Activated gamma-delta T cell (primary cell): ENCODE measurements around the gene AMACR.
A peak's percentile ranks its signal among the peaks of the same experiment; 100 is the strongest.

Source experiments
- DNase-seq: peaks from one replicate; lab custom pipeline; 2025; lab: John Stamatoyannopoulos, UW
- total RNA-seq, 2 donors: gene quantifications; one replicate each; lab custom pipeline; 2026; lab: John Stamatoyannopoulos, UW

Gene AMACR
- 0.52 to 0.67 reads per million in 2 donors for total RNA-seq

- peak; percentile 90 for DNase-seq
Observed at GRCh38 chr5:34007621-34008600, at the start of gene AMACR. AMACR (minus strand) TSS chr5:34008050; CDS start chr5:34008019, 31 bp downstream.

GRCh38 chr5:34057569-34057968 is 49.7 kb upstream of the AMACR start:
- DNase-seq, result no peak

DNA sequence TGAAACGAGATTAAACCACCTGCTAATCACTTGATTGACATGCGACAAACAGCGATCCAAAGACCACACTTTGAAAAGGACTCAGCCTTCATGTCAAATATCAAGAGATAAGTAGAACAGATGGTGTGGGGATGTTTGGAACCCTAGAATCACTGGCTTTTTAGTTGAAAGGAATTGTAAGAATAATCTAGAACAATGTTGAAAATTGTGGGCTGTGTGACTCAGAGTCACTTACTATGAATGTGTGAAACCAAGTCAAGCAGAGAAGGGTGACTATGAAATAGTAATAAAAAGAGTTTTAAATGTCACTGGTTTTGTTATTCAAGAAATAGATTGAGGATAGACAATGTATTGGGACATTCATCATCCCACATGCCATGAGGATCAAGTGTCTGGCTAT is 49.3 kb upstream of the AMACR start:
- no peak for DNase-seq

GRCh38 chr5:34055667-34056066 is 47.8 kb upstream of the AMACR start:
- DNase-seq, result no peak

GRCh38 chr5:34054400-34054729 is 46.5 kb upstream of the AMACR start:
- no peak for DNase-seq

DNA sequence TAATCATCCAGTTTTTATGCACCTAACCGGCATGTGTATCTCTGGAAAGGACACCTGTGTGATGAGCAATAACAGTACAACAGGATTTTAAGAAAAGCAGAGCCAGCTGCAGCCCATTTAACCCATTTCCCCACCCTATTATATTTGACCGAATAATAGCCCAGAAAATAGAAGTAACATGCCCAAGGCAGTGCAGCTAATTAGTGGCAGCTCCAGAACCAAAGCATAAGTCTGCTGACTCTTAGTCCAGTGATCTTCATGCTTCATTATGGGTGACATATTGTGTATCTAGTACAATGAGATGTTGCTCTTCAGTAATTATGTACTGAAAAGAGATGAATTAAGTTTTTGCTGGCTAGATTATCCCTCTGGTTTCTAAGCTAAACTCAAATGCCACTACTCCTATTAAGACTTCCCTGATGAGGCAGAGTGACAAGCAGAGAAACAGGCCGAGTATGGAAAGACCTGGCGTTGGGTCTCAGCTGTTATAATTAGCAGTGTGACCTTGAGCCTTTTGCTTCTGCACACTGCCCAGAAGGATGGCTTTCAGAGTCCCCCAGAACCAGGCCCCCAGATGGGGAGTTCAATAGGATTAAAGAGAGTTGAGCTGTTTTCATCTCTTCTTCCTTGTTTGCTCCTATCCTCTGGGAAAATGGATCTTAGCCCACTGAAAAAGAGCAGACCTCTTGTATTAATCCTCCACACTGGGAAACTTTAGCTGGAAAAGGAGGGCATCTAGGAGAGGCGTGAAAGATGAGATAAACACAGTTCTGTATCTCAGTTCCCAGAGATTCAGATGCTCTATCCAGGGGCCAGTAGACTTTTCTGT is 45.9 kb upstream of the AMACR start:
- no peak for DNase-seq

- no peak for DNase-seq
Observed at GRCh38 chr5:34053133-34053532, 45.3 kb upstream of the AMACR start.

DNA sequence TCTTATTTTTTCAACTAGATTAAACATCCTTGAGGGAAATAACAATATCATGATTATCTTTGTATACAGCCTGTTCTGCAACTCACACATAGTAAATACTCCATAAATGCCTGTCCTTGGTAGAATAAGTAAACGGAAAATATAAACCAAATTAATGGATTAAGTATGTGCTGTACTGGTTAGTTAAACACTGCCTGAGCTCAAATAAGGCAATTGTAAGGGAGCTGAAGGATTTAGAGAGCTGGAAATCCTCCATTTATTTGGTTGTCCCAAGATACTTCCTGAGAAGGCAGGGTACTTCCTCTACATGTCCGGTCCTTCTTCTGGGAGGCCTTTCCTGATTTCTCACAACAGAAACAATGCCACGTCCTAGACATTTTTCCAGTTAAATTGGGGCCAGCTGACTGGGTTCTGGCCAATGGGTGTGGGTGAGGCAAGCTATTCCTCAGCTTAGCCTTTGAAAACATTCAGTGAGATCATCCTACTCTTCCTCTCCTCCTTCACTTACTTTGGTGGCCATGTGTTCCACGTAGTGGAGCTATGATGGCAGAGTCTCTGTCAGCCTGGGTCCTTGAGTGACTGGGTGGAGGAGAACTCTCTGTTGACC is 43.6 kb upstream of the AMACR start:
- DNase-seq, result no peak

- no peak for DNase-seq
Observed at GRCh38 chr5:34047774-34048572, 40.1 kb upstream of the AMACR start.

DNA sequence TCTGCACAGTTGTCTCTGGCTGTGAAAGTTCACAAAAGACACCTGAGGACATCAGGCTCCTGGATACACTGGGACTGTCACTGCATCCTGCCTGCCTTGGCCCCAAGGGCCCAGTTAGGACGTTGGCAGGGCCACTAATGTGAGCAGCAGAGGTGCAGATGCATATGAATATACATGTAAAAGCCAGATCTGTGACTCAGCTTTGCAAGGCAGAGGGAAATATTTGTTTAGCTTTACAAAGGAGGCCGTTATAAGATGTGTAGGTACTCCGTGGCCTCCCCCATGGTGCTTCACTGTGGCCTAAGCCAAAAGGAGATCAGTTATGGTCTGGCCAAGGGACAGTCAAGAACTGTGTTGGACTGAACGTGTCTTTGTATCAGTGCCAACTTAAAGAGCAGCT is 39.3 kb upstream of the AMACR start:
- DNase-seq, result no peak

DNA sequence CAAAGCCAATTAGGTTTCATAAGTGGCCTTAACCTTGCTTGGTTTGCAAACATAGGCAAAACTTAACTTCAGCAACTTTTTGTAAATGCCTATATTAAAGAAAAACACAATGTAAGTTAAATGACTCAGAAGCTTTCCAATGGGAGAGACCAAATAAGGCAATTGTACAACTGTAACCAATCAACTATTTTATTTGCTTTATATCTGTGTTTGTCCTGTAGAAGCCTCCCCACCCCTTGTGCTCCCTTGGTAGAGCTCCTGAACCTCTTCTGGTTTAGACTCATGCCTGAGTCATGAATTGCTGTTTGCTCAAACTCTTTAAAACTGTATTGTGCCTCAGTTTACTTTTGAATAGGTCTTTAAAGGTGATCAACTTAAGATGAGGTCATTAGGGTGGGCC is 38.1 kb upstream of the AMACR start:
- no peak for DNase-seq

DNA sequence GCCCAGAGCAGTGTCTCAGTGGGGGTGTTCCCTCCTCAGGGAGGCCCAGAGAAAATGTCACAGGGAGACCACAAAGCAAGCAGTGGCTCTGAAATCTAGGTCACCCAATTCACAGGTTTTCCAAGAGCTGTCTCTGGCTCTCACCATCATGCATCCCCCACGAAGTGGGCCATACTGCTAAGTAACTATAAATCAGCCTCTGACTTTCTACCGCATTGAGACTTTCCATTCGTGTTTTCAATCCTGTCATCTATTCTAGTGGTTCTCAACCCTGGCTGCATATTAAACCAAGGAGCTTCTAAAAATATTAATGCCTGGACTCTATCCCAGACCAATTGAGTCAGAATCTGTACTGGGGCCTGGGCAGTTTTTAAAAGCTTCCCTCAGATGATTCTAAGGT is 37.2 kb upstream of the AMACR start:
- DNase-seq, result no peak

- DNase-seq, result no peak
Observed at GRCh38 chr5:34043099-34043876, 35.4 kb upstream of the AMACR start, which contains the start of gene C1QTNF3. C1QTNF3 (minus strand) TSS chr5:34043213; CDS start chr5:34043125, 88 bp downstream.

DNA sequence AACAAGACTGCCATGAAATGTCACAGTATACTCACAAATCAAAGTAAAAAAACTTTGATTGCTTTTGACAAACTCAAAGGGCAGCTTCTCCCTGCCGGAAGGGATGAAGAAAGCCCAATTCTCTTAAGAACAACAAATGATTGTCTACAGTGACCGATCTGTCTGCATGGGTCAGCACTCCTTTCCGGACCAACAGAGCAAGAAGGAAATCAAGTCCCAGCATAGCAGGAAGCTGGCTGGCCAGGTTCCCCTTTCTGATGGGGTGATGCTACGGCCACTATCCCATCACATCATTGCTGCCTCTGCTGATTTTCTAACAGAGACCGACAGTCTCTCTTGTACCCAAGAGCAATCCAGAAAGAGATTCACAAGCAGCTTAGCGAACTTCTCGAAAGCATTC is 34.5 kb upstream of the AMACR start:
- DNase-seq, result no peak

DNA sequence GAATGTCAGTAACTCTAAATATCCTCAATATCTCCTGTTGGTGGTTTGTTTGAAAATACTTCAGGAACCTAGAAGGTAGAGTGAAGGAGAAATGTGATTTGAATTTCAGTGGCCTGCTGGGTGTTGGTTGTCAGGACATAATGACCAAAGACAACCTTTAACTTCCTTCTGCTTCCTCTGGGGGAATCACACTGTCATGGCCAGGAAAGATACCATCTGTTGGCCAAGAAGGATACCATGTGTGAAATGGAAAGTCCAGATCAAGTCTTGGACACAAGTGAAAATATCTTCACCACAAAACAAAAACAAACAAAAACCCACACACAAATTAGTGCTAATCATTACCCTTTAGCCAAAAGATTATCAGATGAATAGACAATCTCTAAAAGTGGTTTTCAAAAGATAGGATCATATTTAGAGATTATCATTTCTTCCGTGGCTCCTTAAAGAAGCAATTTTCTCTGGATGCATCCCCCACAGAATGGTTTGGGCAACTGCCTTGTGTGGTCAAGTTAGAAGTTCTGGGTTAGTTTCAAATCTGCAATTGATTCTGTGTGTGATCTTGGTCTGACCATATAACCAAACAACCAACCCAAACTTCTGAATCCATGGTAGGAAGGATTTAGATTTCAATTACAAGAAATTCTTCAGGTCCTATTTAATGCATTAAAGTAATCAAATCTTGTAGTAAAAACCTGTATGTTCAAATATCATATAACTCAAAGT is 33.6 kb upstream of the AMACR start:
- DNase-seq, result no peak

DNA sequence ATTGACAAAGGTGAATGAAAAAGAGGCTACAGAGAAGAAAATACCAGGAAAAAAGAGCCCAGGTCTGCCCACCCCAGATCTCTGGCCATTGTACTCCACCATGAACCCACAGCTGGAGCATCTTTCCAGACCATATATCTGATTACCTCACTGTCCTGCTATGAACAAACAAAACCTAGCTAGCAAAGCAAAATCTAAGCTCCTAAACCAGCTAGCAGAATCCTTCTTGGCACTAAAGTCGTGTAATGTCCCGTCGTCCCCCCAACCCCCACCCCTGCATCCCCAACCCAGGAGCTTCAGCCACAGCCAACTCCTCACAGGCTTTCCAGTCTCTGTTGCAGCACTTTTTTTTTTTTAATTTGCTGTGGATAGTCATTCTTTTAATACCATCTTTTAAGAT is 32.6 kb upstream of the AMACR start:
- DNase-seq, result no peak

DNA sequence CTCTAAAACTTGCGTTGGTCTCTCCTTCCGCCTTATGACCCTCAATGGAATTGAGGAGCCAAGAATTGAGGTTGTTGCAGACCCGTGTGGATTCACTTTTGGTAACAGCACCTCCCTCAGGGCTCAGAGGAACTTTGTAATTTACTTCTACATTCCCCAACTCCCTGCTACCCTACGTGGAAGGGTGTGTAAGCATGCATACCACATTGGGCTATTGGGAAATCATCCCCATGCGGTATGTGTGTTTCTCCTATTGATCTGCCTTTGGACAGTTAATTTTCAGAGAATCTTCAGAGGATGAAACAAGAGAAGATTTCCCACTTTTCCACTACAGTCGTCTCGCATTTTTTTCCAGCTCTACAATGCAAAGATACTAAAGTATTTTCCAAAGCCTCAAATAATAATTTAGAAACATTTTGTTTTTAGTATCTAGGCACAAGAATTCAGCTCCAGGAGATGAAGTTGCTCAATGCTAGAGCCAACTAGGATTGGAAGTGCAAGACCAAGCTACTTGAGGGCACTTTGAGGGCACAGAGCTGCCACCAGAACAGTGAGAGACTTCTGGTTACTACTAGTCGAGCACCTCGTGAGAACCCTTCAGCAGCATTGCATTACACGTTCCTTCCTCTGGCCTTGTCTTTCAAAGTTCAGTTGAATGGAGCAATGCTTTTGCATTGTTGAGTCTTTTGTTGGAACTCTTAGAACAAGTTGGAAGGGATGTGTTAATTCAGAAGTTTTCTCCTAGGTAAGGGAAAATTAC is 31.7 kb upstream of the AMACR start:
- no peak for DNase-seq

- DNase-seq, result no peak
Observed at GRCh38 chr5:34038838-34039237, 31.0 kb upstream of the AMACR start.

DNA sequence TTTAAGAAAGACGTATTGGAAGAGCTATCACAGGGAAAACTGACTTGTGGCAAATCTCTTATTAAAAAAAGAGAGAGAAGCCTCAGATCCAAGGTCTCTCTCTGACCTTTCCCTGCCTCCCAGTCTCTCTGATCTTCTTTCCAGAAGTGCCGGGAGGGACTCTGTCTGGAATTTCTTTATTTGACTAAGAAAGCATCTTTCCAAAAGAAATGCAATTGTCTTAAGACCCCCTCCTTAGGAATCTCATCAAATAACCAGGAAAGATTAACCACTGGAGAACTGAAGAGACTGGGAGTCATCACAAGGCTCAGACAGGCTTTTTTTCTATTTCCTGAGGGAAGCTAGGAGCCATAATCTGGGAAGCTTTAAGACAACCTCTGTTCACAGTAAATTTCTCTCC is 30.5 kb upstream of the AMACR start:
- DNase-seq, result no peak
